ENCODE results near the gene MYO9A.

The MYO9A gene

DNA sequence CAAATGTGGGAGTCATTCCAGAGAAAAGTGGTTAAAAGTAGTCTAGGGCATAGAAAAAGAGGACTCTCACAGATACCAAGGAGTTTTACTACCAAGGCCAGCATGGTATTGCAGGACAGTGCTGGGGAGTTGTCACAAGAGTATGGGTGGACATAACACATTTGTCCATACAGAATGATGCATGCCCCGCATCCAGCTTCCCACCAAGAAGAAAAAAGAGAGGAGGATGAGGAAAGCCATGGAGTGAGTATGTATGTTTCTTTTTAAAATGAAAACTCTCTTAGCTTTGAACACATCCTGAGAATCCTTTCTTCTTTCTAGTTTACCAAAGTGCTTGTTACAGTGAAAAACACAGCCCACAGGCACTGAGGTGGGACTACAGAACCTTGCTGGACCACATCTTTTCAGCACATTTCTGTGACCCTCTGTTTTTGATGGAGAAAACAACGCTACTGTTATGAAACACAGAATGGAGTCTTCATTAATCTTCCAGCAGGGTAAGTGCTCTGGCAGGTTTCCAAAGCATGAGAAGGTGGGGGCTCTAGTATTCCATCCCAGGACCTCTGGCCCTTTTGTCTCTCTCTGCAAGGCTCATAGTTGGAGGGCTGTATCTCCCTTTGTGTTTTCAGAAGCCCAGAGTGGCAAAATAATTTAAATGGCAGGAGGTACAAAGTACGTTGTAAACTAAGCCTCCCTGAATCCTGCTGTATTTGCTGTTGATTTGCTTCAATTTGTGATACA, 294.9 kb downstream of the MYO9A start:
- Histone ChIP-seq H3K36me3 (ENCODE audit: insufficient read depth, low read length) (peaks cover 66% of the 10 kb centered on the region), H3K4me1 (ENCODE audit: control insufficient read depth, insufficient read depth, low read length, unreplicated experiment) (no peaks in the 10 kb centered on the region), H2AFZ (ENCODE audit: low read length, unreplicated experiment) (no peak overlapping the region), H3K4me3 (ENCODE audit: low read depth, low read length) (no peak overlapping the region), H3K79me2 (ENCODE audit: control insufficient read depth, insufficient read depth, low read length, unreplicated experiment) (no peaks in the 10 kb centered on the region), H3K27ac (ENCODE audit: low read depth, low read length) (no peak overlapping the region), H3K27me3 (ENCODE audit: insufficient read depth, low read length) (no peaks in the 10 kb centered on the region)

DNA sequence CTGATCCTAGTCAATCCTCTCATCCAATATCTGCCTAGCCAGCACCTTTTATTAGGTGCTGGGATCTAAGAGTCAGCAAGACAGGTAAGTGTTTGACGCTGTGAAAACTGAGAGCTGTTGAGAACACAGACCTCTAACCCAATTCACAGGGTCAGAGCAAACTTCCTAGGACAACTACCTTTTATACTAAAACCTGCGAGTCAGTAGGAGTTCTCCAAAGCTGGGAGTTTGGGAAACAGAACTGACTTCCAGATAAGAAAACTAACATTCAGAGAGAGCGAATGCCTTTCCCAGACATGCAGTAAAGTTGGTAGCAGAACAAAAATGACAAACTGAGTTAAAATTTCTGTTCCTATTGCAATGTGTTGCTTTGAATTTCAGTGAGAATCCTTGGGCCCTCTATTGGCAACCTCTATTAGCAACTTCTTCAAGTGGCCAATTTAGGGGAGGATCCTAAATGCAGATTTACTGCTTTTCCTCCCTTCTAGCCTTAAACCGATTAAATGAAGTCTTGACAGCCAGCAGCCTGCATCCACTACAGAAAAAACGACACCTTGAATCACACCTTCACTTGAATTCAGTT, 296.3 kb downstream of the MYO9A start:
- H3K79me2 ChIP-seq (ENCODE audit: control insufficient read depth, insufficient read depth, low read length, unreplicated experiment), result no peaks in the 10 kb centered on the region
- H2AFZ ChIP-seq (ENCODE audit: low read length, unreplicated experiment), result no peak overlapping the region
- no peak overlapping the region for H3K27ac ChIP-seq (ENCODE audit: low read depth, low read length)
- peaks cover 52% of the 10 kb centered on the region for H3K36me3 ChIP-seq (ENCODE audit: insufficient read depth, low read length)
- no peaks in the 10 kb centered on the region for H3K27me3 ChIP-seq (ENCODE audit: insufficient read depth, low read length)
- no peaks in the 10 kb centered on the region for H3K4me1 ChIP-seq (ENCODE audit: control insufficient read depth, insufficient read depth, low read length, unreplicated experiment)
- H3K4me3 ChIP-seq (ENCODE audit: low read depth, low read length), result no peak overlapping the region

DNA sequence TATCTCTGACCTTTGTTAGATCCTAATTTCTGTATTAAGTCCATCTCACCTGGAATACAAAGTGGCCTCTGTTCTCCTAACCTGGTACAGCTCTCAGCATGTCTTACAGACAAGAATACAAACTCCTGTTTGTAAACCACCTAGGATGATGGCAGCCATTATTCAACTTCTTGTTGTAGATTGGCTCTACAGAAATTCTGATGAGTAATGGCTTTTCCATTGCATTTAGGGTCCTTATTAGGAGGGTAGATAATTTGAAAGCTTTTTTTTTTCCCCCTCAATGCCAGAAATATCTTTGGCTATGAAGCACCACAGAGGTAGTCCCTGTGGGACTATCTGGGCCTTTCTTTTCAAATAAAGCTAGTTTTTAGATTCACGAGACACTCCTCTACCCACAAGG, 297.8 kb downstream of the MYO9A start:
- Histone ChIP-seq H3K27ac (ENCODE audit: low read depth, low read length) (no peak overlapping the region), H3K79me2 (ENCODE audit: control insufficient read depth, insufficient read depth, low read length, unreplicated experiment) (no peaks in the 10 kb centered on the region), H2AFZ (ENCODE audit: low read length, unreplicated experiment) (no peak overlapping the region), H3K4me1 (ENCODE audit: control insufficient read depth, insufficient read depth, low read length, unreplicated experiment) (no peaks in the 10 kb centered on the region), H3K36me3 (ENCODE audit: insufficient read depth, low read length) (peaks cover 39% of the 10 kb centered on the region), H3K27me3 (ENCODE audit: insufficient read depth, low read length) (no peaks in the 10 kb centered on the region), H3K4me3 (ENCODE audit: low read depth, low read length) (no peak overlapping the region)

DNA sequence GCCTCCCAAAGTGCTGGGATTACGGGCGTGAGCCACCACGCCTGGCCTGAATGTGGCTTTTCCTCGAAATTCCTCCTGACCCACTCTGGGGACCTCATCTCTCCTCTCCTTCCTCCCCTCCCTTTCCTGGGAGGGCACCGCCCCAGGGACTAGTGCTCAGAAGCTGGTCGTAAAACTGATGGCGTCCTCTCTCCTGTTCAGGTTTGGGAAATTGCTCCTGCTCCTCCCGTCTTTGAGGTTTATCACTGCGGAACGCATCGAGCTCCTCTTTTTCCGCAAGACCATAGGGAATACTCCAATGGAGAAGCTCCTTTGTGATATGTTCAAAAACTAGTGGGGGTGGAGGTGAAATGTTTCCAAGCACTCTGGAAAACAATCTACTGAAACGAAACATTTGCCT, 300.6 kb downstream of the MYO9A start:
- Histone ChIP-seq H3K36me3 (ENCODE audit: insufficient read depth, low read length) (peaks cover 19% of the 10 kb centered on the region), H3K27ac (ENCODE audit: low read depth, low read length) (no peak overlapping the region)

GRCh38 chr15:71815301-71815700, 302.6 kb downstream of the MYO9A start:
- no peaks in the 10 kb centered on the region for H3K27me3 ChIP-seq (ENCODE audit: insufficient read depth, low read length)
- H3K4me1 ChIP-seq (ENCODE audit: control insufficient read depth, insufficient read depth, low read length, unreplicated experiment), result no peaks in the 10 kb centered on the region
- peaks cover 7% of the 10 kb centered on the region; the same call in 1 of the 2 replicates for H3K36me3 ChIP-seq (ENCODE audit: insufficient read depth, low read length)
- no peak overlapping the region for H3K27ac ChIP-seq (ENCODE audit: low read depth, low read length)
- H3K4me3 ChIP-seq (ENCODE audit: low read depth, low read length), result no peak overlapping the region
- no peaks in the 10 kb centered on the region for H3K79me2 ChIP-seq (ENCODE audit: control insufficient read depth, insufficient read depth, low read length, unreplicated experiment)
- H2AFZ ChIP-seq (ENCODE audit: low read length, unreplicated experiment), result no peak overlapping the region

More for the DNA sequence above, 300.6 kb downstream of the MYO9A start:
- H3K79me2 ChIP-seq (ENCODE audit: control insufficient read depth, insufficient read depth, low read length, unreplicated experiment), result no peaks in the 10 kb centered on the region
- H3K27me3 ChIP-seq (ENCODE audit: insufficient read depth, low read length), result no peaks in the 10 kb centered on the region
- no peak overlapping the region for H2AFZ ChIP-seq (ENCODE audit: low read length, unreplicated experiment)
- no peaks in the 10 kb centered on the region for H3K4me1 ChIP-seq (ENCODE audit: control insufficient read depth, insufficient read depth, low read length, unreplicated experiment)
- H3K4me3 ChIP-seq (ENCODE audit: low read depth, low read length), result no peak overlapping the region

DNA sequence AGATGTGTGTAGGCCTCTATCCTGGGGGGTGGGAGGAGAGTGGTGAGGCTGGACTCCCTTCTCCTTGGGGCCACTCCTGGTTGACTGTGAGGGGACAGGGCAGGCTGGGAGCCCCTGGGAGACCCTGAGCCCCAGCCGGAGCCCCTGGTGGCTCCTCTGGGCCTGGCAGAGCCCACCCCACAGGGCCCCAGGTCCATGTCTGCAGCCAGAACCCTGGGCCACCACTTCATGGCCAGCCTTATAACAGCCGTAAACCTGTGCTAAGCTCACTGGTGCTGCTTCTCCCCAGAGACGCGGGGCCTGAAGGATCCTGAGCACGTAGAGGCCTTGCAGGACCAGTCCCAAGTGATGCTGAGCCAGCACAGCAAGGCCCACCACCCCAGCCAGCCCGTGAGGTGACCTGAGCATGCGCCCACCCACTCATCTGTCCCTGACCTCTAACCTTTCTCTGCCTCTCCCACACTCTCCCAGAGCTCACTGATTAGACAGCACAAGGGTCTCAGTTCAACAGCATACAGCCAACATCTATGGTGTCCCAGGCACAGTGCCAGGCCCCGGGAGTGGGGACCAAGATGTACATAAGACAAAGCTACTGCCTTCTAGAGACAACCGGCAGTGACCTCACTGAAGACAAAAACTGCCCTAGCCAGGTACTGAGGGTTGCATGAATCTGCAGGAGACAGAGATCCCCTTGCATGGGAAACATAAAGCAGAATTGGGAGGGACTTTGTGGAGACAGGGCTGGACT, 304.1 kb downstream of the MYO9A start:
- Histone ChIP-seq H3K79me2 (ENCODE audit: control insufficient read depth, insufficient read depth, low read length, unreplicated experiment) (no peaks in the 10 kb centered on the region), H3K27ac (ENCODE audit: low read depth, low read length) (no peak overlapping the region), H3K36me3 (ENCODE audit: insufficient read depth, low read length) (no peaks in the 10 kb centered on the region), H3K4me1 (ENCODE audit: control insufficient read depth, insufficient read depth, low read length, unreplicated experiment) (no peaks in the 10 kb centered on the region), H3K27me3 (ENCODE audit: insufficient read depth, low read length) (no peaks in the 10 kb centered on the region), H3K4me3 (ENCODE audit: low read depth, low read length) (no peak overlapping the region), H2AFZ (ENCODE audit: low read length, unreplicated experiment) (no peak overlapping the region)

DNA sequence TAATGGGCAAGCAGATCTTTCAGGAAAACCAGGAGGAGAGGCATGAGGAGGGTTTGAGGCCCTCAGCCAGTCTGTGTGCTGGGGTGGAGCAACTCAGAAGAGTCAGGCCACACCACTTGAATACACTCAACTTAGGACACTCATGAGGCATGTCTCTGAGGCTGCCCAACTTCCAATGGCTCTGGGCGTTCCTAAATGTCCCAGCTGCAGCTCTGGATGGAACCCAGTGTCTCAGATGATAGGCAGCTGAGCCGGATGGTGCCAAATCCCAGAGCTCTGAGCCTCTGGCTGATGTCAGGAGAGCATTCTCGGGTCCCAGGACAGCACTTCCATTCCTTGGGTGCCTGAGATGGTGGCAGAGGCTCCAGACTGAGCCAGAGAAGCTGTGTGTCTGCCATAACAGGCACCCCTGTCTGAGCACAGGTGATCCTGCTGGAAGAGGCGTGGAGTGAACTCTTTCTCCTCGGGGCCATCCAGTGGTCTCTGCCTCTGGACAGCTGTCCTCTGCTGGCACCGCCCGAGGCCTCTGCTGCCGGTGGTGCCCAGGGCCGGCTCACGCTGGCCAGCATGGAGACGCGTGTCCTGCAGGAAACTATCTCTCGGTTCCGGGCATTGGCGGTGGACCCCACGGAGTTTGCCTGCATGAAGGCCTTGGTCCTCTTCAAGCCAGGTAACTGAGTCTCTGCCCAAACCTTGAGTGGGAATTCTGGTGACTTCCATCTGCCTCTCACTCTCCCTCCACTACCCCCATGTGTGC, 304.8 kb downstream of the MYO9A start:
- Histone ChIP-seq H3K27me3 (ENCODE audit: insufficient read depth, low read length) (no peaks in the 10 kb centered on the region), H3K4me3 (ENCODE audit: low read depth, low read length) (no peak overlapping the region), H2AFZ (ENCODE audit: low read length, unreplicated experiment) (no peak overlapping the region), H3K27ac (ENCODE audit: low read depth, low read length) (no peak overlapping the region), H3K4me1 (ENCODE audit: control insufficient read depth, insufficient read depth, low read length, unreplicated experiment) (no peaks in the 10 kb centered on the region), H3K79me2 (ENCODE audit: control insufficient read depth, insufficient read depth, low read length, unreplicated experiment) (no peaks in the 10 kb centered on the region), H3K36me3 (ENCODE audit: insufficient read depth, low read length) (no peaks in the 10 kb centered on the region)

DNA sequence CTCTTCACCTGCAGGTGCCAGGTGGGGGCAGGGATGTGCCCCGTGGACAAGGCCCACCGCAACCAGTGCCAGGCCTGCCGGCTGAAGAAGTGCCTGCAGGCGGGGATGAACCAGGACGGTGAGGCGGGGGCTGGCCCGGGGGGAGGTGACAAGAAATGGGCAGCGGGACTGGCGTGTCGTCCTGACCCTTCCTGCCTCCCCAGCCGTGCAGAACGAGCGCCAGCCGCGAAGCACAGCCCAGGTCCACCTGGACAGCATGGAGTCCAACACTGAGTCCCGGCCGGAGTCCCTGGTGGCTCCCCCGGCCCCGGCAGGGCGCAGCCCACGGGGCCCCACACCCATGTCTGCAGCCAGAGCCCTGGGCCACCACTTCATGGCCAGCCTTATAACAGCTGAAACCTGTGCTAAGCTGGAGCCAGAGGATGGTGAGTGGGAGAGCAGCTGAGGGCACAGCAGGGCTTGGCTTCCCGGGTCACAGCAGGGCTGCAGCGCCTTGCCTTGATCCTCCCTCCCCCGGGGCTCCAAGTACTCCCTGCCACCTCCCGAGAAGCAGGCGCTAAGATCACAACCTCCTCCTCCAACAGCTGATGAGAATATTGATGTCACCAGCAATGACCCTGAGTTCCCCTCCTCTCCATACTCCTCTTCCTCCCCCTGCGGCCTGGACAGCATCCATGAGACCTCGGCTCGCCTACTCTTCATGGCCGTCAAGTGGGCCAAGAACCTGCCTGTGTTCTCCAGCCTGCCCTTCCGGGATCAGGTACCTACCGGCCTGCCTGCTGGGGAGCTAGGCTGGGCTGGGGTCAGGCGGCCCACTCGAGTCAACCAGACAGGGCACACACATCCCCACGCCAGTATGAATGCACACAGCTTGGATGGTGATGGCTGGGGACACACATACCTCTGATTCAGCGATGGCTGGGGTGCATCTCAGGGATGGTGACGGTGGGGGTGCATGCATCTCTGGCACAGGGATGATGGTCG, 305.9 kb downstream of the MYO9A start:
- no peak overlapping the region for H3K4me3 ChIP-seq (ENCODE audit: low read depth, low read length)
- H3K27ac ChIP-seq (ENCODE audit: low read depth, low read length), result no peak overlapping the region
- no peaks in the 10 kb centered on the region for H3K36me3 ChIP-seq (ENCODE audit: insufficient read depth, low read length)
- no peak overlapping the region for H2AFZ ChIP-seq (ENCODE audit: low read length, unreplicated experiment)
- no peaks in the 10 kb centered on the region for H3K79me2 ChIP-seq (ENCODE audit: control insufficient read depth, insufficient read depth, low read length, unreplicated experiment)
- peaks cover 8% of the 10 kb centered on the region for H3K4me1 ChIP-seq (ENCODE audit: control insufficient read depth, insufficient read depth, low read length, unreplicated experiment)
- no peaks in the 10 kb centered on the region for H3K27me3 ChIP-seq (ENCODE audit: insufficient read depth, low read length)

DNA sequence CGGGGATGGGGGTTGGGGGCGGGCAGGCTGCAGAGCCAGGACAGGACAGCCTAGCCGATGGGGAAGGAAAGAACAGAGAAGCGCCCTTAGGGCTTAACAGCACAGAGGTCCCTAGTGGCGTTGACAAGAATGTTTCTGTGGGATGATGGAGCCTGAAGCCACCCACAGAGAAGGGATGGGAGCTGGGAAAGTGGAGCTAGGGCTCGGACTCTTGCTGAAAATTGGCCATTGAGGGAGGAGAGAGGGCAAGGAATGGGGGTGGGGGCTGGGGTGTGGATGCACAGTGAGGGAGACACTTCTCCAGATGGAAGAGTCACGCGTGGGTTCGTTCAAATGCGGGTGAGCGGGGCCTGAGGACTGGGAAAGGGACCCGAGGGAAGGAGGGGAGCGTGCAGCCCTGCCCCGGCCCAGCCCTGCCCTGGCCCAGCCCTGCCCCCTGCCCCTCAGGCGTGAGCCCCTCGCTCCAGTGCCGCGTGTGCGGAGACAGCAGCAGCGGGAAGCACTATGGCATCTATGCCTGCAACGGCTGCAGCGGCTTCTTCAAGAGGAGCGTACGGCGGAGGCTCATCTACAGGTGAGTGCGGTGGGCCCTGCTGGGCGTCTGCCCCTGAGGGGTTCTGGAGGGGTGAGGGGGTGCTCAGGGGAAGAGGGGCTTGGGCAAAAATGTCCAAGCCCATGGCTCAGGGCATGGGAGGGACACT, 306.8 kb downstream of the MYO9A start:
- Histone ChIP-seq H3K4me1 (ENCODE audit: control insufficient read depth, insufficient read depth, low read length, unreplicated experiment) (peaks cover 17% of the 10 kb centered on the region), H2AFZ (ENCODE audit: low read length, unreplicated experiment) (no peak overlapping the region), H3K27ac (ENCODE audit: low read depth, low read length) (no peak overlapping the region), H3K36me3 (ENCODE audit: insufficient read depth, low read length) (no peaks in the 10 kb centered on the region), H3K79me2 (ENCODE audit: control insufficient read depth, insufficient read depth, low read length, unreplicated experiment) (no peaks in the 10 kb centered on the region), H3K27me3 (ENCODE audit: insufficient read depth, low read length) (no peaks in the 10 kb centered on the region), H3K4me3 (ENCODE audit: low read depth, low read length) (no peak overlapping the region)
